ENCODE results near the gene LDLRAD4.

The LDLRAD4 gene

GRCh38 chr18:13285874-13286273 lies 67.3 kb downstream of the LDLRAD4 start:
- no peak for DNase-seq (ENCODE audit: low spot score)

GRCh38 chr18:13286456-13287125 lies 68.0 kb downstream of the LDLRAD4 start:
- DNase-seq (ENCODE audit: low spot score): no peak

- DNase-seq (ENCODE audit: low spot score): no peak
Measured at GRCh38 chr18:13287372-13287771, 68.8 kb downstream of the LDLRAD4 start.

- no peak for DNase-seq (ENCODE audit: low spot score)
Measured at GRCh38 chr18:13288509-13289133, 70.1 kb downstream of the LDLRAD4 start.

- DNase-seq (ENCODE audit: low spot score): no peak
Measured at GRCh38 chr18:13289481-13290205, 71.1 kb downstream of the LDLRAD4 start.

- no peak for DNase-seq (ENCODE audit: low spot score)
Measured at GRCh38 chr18:13290856-13291271, 72.3 kb downstream of the LDLRAD4 start.

- no peak for DNase-seq (ENCODE audit: low spot score)
Measured at GRCh38 chr18:13291299-13291698, 72.7 kb downstream of the LDLRAD4 start.

- DNase-seq (ENCODE audit: low spot score): no peak
Measured at GRCh38 chr18:13291745-13292447, 73.3 kb downstream of the LDLRAD4 start.

- DNase-seq (ENCODE audit: low spot score): no peak
Measured at GRCh38 chr18:13292736-13293135, 74.2 kb downstream of the LDLRAD4 start.

- no peak for DNase-seq (ENCODE audit: low spot score)
Measured at GRCh38 chr18:13294309-13294708, 75.7 kb downstream of the LDLRAD4 start.

- DNase-seq (ENCODE audit: low spot score): no peak
Measured at GRCh38 chr18:13295894-13296293, 77.3 kb downstream of the LDLRAD4 start.

- no peak for DNase-seq (ENCODE audit: low spot score)
Measured at GRCh38 chr18:13296867-13297574, 78.5 kb downstream of the LDLRAD4 start.

- no peak for DNase-seq (ENCODE audit: low spot score)
Measured at GRCh38 chr18:13298262-13298661, 79.7 kb downstream of the LDLRAD4 start.

GRCh38 chr18:13300029-13300428 lies 81.5 kb downstream of the LDLRAD4 start:
- no peak for DNase-seq (ENCODE audit: low spot score)

GRCh38 chr18:13300796-13301195 lies 82.2 kb downstream of the LDLRAD4 start:
- DNase-seq (ENCODE audit: low spot score): no peak

GRCh38 chr18:13302040-13302439 lies 83.5 kb downstream of the LDLRAD4 start:
- DNase-seq (ENCODE audit: low spot score): no peak

GRCh38 chr18:13302457-13303225 lies 84.1 kb downstream of the LDLRAD4 start:
- DNase-seq (ENCODE audit: low spot score): no peak

- no peak for DNase-seq (ENCODE audit: low spot score)
Measured at GRCh38 chr18:13303756-13304364, 85.3 kb downstream of the LDLRAD4 start.

GRCh38 chr18:13305301-13305700 lies 86.7 kb downstream of the LDLRAD4 start:
- DNase-seq (ENCODE audit: low spot score): no peak

GRCh38 chr18:13306583-13306982 lies 88.0 kb downstream of the LDLRAD4 start:
- no peak for DNase-seq (ENCODE audit: low spot score)

GRCh38 chr18:13308369-13308768 lies 89.8 kb downstream of the LDLRAD4 start:
- DNase-seq (ENCODE audit: low spot score): no peak

All from germinal center (tissue), 1 donor.